Measurements from ENCODE around the gene UBXN4. TPM values are rescaled to one million over a fixed set of nuclear protein-coding genes. Genes with fewer than 3 reads are reported as not detected.

UBXN4 gene
- total RNA-seq, 1 experiment from 2014 or later, result 69.7 TPM

GRCh38 chr2:135802350-135802749, 60.7 kb downstream of the UBXN4 start:
- no peaks in the 10 kb centered on the region for H3K36me3 ChIP-seq (ENCODE audit: control insufficient read depth in 1 of 2, insufficient read depth in 2 of 2, low read length in 2 of 2)
- CTCF ChIA-PET, result no interaction called here
- H3K27me3 ChIP-seq (ENCODE audit: insufficient read depth, low read length), result no peaks in the 10 kb centered on the region
- no peaks in the 10 kb centered on the region for H3K79me2 ChIP-seq (ENCODE audit: insufficient read depth, low read length)
- H3K9ac ChIP-seq (ENCODE audit: low read length), result no peak overlapping the region
- peaks cover 0 to 3% of the 10 kb centered on the region in 2 experiments; a peak in 1 of 4 replicates for H3K4me1 ChIP-seq (ENCODE audit: control insufficient read depth in 1 of 2, insufficient read depth in 2 of 2, low read length in 2 of 2)
- no peak overlapping the region for H3K27ac ChIP-seq (ENCODE audit: low read depth, low read length)
- BruUV-seq (replicated peaks), result no TSS peak
- H3K9me2 ChIP-seq (ENCODE audit: insufficient read depth), result no peaks in the 10 kb centered on the region
- POLR2A ChIA-PET, result no interaction called here
- RAD21 ChIA-PET (ENCODE audit: low non-redundant PET in 1 of 2, low total read pairs in 2 of 2, uncharacterized antibody in 2 of 2, unreplicated experiment in 2 of 2), result no interaction called here
- no peak overlapping the region for H3K4me3 ChIP-seq (replicated peaks in 1 of 2; ENCODE audit: low read depth in 1 of 2, low read length in 2 of 2)
- no peak for ATAC-seq
- no peaks in the 10 kb centered on the region for H4K20me1 ChIP-seq (ENCODE audit: insufficient read depth)
- no peak overlapping the region for H3K4me2 ChIP-seq (ENCODE audit: low read length)
- TF ChIP-seq CEBPB (IDR thresholded peaks at IDR 0.05; ENCODE audit: low read depth) (no peak), EZH2phosphoT487 (IDR thresholded peaks at IDR 0.05; ENCODE audit: borderline replicate concordance) (no peak), YY1 (IDR thresholded peaks at IDR 0.05; ENCODE audit: extremely low read depth, insufficient replicate concordance, low read depth, low read length) (no peak), JUND (IDR thresholded peaks at IDR 0.05) (no peak), SP1 (IDR thresholded peaks at IDR 0.05; ENCODE audit: low read depth) (no peak), POLR2AphosphoS5 (IDR thresholded peaks at IDR 0.05; ENCODE audit: low read depth, low read length) (no peak), TCF7L2 (IDR thresholded peaks at IDR 0.05; ENCODE audit: borderline replicate concordance, extremely low read depth, insufficient read depth, insufficient read length) (no peak), RAD21 (IDR thresholded peaks at IDR 0.05; ENCODE audit: low read depth) (no peak), ZNF274 (IDR thresholded peaks at IDR 0.05; ENCODE audit: low read depth, low read length) (no peak)
- TF ChIP-seq, protein P1, sequence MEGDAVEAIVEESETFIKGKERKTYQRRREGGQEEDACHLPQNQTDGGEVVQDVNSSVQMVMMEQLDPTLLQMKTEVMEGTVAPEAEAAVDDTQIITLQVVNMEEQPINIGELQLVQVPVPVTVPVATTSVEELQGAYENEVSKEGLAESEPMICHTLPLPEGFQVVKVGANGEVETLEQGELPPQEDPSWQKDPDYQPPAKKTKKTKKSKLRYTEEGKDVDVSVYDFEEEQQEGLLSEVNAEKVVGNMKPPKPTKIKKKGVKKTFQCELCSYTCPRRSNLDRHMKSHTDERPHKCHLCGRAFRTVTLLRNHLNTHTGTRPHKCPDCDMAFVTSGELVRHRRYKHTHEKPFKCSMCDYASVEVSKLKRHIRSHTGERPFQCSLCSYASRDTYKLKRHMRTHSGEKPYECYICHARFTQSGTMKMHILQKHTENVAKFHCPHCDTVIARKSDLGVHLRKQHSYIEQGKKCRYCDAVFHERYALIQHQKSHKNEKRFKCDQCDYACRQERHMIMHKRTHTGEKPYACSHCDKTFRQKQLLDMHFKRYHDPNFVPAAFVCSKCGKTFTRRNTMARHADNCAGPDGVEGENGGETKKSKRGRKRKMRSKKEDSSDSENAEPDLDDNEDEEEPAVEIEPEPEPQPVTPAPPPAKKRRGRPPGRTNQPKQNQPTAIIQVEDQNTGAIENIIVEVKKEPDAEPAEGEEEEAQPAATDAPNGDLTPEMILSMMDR (IDR thresholded peaks at IDR 0.05 in 2 of 3, conservative IDR thresholded peaks at IDR 0.05 in 1 of 3; ENCODE audit: borderline replicate concordance in 1 of 3, insufficient read depth in 1 of 3, low read depth in 2 of 3, low read length in 2 of 3), result no peak
- TF ChIP-seq, protein P2, sequence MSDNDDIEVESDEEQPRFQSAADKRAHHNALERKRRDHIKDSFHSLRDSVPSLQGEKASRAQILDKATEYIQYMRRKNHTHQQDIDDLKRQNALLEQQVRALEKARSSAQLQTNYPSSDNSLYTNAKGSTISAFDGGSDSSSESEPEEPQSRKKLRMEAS (IDR thresholded peaks at IDR 0.05), result no peak
- TF ChIP-seq, protein P3, sequence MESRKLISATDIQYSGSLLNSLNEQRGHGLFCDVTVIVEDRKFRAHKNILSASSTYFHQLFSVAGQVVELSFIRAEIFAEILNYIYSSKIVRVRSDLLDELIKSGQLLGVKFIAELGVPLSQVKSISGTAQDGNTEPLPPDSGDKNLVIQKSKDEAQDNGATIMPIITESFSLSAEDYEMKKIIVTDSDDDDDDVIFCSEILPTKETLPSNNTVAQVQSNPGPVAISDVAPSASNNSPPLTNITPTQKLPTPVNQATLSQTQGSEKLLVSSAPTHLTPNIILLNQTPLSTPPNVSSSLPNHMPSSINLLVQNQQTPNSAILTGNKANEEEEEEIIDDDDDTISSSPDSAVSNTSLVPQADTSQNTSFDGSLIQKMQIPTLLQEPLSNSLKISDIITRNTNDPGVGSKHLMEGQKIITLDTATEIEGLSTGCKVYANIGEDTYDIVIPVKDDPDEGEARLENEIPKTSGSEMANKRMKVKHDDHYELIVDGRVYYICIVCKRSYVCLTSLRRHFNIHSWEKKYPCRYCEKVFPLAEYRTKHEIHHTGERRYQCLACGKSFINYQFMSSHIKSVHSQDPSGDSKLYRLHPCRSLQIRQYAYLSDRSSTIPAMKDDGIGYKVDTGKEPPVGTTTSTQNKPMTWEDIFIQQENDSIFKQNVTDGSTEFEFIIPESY (IDR thresholded peaks at IDR 0.05; ENCODE audit: extremely low read depth, insufficient replicate concordance, low read length), result no peak
- TF ChIP-seq, protein P4, sequence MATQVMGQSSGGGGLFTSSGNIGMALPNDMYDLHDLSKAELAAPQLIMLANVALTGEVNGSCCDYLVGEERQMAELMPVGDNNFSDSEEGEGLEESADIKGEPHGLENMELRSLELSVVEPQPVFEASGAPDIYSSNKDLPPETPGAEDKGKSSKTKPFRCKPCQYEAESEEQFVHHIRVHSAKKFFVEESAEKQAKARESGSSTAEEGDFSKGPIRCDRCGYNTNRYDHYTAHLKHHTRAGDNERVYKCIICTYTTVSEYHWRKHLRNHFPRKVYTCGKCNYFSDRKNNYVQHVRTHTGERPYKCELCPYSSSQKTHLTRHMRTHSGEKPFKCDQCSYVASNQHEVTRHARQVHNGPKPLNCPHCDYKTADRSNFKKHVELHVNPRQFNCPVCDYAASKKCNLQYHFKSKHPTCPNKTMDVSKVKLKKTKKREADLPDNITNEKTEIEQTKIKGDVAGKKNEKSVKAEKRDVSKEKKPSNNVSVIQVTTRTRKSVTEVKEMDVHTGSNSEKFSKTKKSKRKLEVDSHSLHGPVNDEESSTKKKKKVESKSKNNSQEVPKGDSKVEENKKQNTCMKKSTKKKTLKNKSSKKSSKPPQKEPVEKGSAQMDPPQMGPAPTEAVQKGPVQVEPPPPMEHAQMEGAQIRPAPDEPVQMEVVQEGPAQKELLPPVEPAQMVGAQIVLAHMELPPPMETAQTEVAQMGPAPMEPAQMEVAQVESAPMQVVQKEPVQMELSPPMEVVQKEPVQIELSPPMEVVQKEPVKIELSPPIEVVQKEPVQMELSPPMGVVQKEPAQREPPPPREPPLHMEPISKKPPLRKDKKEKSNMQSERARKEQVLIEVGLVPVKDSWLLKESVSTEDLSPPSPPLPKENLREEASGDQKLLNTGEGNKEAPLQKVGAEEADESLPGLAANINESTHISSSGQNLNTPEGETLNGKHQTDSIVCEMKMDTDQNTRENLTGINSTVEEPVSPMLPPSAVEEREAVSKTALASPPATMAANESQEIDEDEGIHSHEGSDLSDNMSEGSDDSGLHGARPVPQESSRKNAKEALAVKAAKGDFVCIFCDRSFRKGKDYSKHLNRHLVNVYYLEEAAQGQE (IDR thresholded peaks at IDR 0.05; ENCODE audit: low read depth), result no peak
- TF ChIP-seq, protein P5, sequence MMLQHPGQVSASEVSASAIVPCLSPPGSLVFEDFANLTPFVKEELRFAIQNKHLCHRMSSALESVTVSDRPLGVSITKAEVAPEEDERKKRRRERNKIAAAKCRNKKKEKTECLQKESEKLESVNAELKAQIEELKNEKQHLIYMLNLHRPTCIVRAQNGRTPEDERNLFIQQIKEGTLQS (IDR thresholded peaks at IDR 0.05), result no peak
- no peak overlapping the region for H2AFZ ChIP-seq (ENCODE audit: low read depth, low read length, poor library complexity, severe bottlenecking)
- intact Hi-C loops (cut with micrococcal nuclease), result no loop called here
- DNase-seq (ENCODE audit: low read depth, low spot score), result no peak
- peaks cover 9 to 18% of the 10 kb centered on the region in 2 experiments; a peak in 2 of 4 replicates for H3K9me3 ChIP-seq (ENCODE audit: control insufficient read depth in 1 of 2, insufficient read depth in 1 of 2, low read depth in 1 of 2, low read length in 2 of 2)
